NCI-H2196 (cell line): ENCODE results near the gene MGLL.
"Not testable (repeated sequence)": the region's sequence is repeated elsewhere in the genome, so short reads cannot be mapped to it uniquely, and the experiment has no call there.

Source experiments
- DNase-seq: peaks from one replicate; lab custom pipeline; 2025; ENCODE audit not compliant: unreplicated experiment; lab: John Stamatoyannopoulos, UW

The MGLL gene

DNA sequence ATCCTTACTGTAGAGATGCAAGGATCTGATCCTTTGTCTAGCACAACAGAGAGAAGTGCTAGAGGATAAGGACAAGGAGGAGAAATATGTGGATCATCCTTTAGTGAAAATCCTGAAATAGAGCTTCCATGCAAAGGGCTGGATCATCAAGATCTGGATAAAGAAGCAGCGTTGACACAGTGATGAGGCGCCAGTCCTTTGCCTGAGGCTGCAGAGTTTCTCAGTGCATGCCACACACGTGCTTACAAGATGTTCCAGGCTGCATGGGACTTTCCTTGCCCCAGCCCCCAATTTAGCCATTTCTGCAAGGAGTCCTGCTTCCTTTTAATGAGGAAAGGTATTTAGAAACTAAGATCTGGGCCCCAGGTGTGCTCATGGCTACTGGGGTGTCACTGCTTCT, 156.7 kb downstream of the MGLL start:
- DNase-seq = no peak

GRCh38 chr3:127665165-127665564, 157.2 kb downstream of the MGLL start:
- DNase-seq = no peak

DNA sequence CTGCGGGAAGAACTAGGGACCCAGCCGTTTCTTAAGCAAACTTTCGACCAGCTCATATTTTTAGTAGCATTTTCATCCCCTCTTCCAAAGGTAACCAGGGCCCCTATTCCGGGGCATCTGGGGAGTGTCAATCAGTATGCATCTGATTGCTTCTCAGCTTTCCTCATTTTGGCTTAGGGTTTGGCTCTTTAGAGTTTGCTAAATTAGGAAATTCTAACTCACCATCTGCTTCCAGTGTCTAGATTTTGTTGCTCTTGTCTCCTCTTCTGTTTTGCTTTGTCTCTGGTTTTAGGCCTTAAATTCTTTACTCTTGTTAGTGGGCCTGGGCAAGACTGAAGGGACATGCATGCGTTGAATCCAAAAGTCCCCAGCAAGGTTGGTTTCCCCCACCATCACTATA, 159.2 kb downstream of the MGLL start:
- DNase-seq = no peak

DNA sequence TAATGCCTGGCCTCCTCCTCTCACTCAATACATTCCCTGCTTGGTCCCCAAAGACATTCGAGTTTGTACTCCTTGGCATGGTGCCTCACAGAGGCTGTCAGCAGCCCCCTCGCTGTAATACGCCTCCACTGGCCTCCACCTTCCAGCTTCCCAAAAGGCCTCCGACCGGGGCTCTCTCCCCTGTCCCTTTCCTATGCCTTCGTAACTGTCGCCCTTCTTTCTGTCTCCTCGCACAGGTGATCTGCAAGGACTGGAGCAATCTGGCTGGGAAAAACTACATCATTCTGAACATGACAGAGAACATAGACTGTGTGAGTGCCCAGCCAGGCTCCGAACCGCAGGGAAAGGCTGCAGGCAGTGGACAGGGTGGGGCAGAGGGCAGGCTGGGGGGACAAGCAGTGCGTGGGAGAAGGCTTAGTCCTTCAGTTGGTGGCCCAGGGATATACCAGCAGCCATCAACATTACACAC, 160.3 kb downstream of the MGLL start:
- no peak for DNase-seq

GRCh38 chr3:127661600-127661999, 160.7 kb downstream of the MGLL start:
- DNase-seq = no peak

DNA sequence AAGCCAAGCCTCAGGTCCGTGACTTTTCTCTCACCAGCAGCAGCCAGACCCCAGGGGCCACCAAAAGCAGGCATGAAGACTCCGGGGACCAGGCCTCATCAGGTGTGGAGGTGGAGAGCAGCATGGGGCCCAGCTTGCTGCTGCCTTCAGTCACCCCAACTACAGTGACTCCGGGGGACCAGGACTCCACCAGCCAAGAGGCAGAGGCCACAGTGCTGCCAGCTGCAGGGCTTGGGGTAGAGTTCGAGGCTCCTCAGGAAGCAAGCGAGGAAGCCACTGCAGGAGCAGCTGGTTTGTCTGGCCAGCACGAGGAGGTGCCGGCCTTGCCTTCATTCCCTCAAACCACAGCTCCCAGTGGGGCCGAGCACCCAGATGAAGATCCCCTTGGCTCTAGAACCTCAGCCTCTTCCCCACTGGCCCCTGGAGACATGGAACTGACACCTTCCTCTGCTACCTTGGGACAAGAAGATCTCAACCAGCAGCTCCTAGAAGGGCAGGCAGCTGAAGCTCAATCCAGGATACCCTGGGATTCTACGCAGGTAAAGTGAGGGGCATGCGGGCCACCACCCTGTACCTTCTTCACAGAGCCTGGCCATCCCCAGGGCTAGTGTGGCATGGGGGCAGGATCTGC, 161.6 kb downstream of the MGLL start:
- DNase-seq = no peak

- DNase-seq = no peak
These were observed 164.1 kb downstream of the MGLL start for GRCh38 chr3:127658234-127658633.

DNA sequence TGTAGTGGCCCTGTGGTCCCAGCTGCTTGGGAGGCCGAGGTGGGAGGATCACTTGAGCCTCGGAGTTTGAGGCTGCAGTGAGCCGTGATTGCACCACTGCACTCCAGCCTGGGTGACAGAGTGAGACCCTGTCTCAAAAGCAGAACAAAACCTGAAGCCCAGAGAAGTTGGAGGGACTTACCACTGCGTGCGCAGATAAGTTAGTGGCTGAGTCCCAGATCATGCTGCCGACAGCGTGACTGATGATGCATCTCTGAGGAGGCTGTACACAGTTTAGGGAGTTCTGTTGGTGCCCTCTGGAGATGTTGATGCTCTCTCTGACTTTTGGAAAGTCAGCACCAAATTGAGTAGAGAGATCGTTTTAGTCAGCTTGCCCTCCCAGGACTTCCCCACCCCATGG, 165.4 kb downstream of the MGLL start:
- DNase-seq = no peak

DNA sequence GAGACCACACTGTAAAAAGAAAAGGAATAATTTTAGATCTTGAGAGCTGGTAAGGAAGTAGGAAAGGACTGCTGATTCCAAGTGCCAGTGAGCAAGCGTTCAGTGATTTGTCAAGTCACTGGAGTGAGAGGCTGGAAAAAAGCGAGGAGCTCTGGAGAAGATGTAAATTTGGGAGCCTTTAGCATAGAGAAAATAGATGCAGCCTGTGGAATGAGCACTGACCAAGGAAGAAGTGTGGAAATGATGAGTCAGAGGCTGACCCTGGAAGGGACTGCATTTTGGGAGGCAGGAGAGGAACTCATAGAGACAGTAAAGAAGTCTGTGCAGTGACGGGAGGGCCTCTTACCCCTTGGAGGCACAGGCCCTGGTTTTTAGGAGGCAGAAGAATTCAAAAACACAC, 166.7 kb downstream of the MGLL start:
- no peak for DNase-seq

DNA sequence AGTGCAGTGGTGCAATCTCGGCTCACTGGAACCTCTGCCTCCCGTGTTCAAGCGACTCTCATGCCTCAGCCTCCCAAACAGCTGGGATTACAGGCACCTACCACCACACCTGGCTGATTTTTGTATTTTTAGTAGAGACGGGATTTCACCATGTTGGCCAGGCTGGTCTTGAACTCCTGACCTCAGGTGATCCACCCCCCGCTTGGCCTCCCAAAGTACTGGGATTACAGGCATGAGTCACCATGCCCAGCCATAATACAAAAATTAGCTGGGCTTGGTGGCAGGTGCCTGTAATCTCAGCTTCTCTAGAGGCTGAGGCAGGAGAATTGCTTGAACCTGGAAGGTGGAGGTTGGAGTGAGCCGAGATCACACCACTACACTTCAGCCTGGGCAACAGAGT, 167.3 kb downstream of the MGLL start:
- DNase-seq = not testable (repeated sequence)

DNA sequence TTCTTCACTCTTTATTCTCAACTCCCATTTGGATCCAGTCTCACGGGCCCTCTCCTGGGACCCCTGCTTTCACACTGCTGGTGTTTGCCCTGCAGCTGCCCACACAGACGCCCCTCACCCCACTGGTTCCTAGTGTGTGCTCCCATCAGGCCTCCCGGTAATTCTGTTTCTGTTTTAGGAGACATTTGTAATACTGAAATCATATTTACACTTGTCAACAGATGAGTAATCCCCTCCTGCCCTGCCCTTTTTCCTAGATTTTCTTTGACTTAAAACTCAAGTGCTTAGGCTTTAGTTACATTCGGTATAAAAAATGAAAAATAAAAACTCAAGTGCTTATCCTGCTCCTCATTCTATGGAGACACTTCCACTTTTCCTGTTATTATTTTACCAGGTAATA, 167.9 kb downstream of the MGLL start:
- DNase-seq = no peak

DNA sequence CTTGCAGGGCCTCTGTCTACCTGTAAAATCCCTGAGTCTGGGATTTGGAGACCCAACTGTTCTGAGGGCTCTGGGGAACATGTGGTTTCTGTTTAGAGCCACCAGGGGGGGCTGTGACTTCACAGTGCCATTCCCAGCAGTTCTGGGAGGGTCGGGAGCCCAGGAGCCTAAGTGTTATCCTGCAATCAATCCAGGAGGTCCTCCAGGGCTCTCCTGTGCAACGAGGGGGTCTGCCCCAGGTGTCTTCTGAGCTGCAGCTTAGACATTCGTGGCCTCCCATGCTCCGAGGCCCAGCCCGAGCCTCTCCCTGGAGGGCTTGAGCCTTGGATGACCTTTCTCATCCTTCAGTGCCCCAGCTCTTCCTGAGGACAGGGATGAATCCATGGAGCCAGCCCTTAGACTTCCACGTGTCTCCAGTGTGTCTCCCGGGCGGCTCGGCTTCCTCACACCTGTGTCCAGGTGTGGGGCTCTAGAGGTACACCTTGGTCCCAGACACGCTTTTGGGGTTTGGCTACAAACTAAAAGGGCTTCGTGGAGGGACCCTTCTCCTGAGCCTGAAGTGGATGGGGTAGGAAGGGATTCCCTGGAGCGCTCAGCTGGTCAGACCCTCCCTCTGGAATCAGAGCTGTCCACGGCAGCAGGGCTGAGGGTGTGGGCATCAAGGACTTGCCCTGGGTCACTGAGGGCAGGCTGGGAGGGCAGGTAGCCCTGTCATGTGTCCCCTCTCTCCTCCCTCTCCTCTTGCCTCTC, 169.9 kb downstream of the MGLL start:
- peak; percentile 76 for DNase-seq

DNA sequence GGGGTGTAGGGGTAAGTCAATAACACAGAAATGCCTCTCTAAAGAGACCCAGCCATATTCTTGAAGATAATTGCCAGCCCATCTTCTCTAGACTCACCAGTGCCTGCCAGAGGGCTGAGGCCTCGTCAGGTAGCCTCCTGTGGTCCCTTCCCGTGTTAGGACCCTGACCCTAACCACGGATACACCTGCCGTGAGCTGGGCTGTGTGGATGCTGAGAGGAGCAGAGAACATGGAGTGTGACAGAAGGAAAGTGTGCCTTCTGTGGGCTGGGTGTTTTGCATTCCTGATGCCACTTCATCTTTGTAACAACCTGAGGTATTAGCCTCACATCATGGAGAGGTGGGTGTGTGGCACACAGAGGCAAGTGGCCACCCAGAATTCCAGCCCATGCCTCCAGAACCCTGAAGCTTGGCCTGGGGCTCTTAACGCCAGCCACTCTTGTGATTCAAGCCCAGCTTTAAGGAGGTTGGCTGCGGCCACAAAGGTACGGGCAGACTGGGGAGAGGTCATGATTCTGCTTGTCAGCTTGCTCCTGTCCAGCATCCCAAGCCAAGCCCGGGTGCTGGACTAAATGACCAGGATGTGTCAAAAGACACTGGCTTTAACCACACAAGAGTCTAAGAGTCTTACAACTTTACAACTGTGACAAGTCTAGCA, 170.7 kb downstream of the MGLL start:
- no peak for DNase-seq

DNA sequence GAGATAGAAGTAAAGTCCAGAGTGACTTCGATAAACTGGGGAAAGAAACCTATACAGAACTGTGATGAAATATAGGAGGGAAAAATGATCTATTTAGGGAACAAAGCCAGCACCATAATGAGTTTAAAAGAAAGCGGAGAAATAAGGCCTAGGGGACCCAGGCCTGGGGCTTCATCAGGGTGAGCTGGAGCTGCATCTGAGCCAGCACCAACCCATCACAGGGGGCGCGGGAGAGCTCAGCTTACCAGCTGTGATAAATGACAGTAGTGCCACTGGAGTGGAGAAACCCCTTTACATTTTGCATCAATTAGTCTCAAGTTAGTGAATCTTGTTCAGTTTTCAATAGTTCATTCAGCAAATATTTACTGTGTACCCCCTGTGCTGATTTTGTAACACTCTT, 172.1 kb downstream of the MGLL start:
- no peak for DNase-seq

GRCh38 chr3:127647845-127648204, 174.5 kb downstream of the MGLL start:
- DNase-seq = no peak

DNA sequence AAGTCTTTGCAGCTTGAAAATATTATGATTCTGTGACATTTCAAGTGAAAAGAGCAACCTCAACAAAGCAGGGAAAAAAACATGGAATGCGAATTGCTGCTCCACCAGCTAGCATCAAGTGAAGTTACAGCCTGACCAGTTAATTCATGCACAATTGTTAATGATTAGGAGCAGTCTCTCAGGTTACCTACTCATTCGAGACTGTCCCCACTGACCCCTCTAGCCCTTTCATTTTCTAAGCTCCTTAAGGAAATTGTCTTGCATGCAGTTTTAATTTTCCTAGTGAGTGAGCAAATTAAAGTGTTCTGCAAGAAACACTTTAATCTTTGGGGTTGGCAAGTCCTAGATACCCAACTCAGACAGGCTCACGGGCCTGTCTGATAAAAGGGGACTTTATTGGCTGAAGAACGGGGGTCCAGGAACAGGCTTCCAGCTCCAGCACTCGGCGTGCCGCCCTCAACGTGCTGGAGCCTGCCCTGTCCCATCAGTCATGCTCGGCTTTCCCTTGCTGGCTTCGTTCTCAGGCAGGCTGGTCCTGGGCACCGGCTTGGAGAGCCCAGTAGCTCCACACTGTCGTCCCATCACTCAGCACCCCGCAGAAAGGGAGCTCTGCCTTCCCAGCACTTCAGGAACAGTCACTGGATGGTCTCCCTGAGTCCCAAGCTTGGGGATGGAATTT, 175.0 kb downstream of the MGLL start:
- no peak for DNase-seq

GRCh38 chr3:127646501-127647046, 175.7 kb downstream of the MGLL start:
- no peak for DNase-seq

DNA sequence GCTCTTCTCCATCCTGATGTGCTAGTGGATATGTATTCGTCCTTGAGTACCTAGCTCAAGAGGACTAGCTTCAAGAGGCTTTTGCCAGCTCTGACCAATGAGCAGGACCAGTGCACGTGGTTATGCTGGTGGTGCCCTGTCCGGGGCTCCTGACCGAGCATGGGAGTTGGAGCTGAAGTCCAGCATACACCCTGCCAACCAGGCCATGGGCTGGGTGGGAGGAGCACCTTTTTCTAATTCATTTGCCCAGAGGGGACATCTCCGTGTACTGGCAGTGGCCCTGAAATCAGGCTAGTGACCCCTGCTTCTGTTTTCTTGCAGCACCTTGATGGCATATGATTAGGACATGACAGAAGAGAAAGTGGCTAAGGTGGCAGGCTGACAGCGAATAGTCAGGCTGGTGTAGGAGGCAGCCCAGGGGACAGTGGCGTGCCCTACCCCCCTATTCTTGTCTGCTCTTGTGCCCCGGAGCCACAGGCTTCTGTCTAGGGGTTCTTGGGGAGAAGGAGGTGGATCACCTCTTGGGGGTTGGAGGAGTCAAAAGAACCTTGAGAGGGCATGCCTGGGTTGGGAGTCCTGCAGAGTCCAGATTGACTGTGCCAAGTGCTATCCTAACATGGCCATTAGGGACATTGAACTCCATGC, 176.8 kb downstream of the MGLL start:
- no peak for DNase-seq

- DNase-seq = no peak
These were observed 177.5 kb downstream of the MGLL start for GRCh38 chr3:127644641-127645370.

GRCh38 chr3:127640042-127640355, 182.3 kb downstream of the MGLL start:
- no peak for DNase-seq
